Measurements from ENCODE around the gene GSK3B. TPM values are rescaled to one million over a fixed set of nuclear protein-coding genes. Genes with fewer than 3 reads are reported as not detected.

The GSK3B gene
- polyA plus RNA-seq, 1 donor from 2014 or later, result 11.5 TPM

GRCh38 chr3:120113128-120114116, 19.2 kb upstream of the GSK3B start:
- H3K9me3 Mint-ChIP-seq, result peaks cover 0 to 12% (median 10%) of the 10 kb centered on the region in 3 donors
- no peaks in the 10 kb centered on the region for H3K27me3 Mint-ChIP-seq
- no peak overlapping the region for H3K4me3 Mint-ChIP-seq
- H3K36me3 Mint-ChIP-seq, result peaks cover 6% of the 10 kb centered on the region
- peaks cover 0 to 3% (median 0%) of the 10 kb centered on the region in 3 donors for H3K4me1 Mint-ChIP-seq
- H3K27ac Mint-ChIP-seq, result no peak overlapping the region

- Mint-ChIP-seq H3K9me3 (peaks cover 0 to 9% (median 7%) of the 10 kb centered on the region in 3 donors), H3K36me3 (peaks cover 4% of the 10 kb centered on the region), H3K27me3 (no peaks in the 10 kb centered on the region), H3K4me3 (no peak overlapping the region), H3K4me1 (peaks cover 0 to 8% (median 1%) of the 10 kb centered on the region in 3 donors), H3K27ac (no peak overlapping the region)
Measured at GRCh38 chr3:120111898-120112297, 17.7 kb upstream of the GSK3B start.

GRCh38 chr3:120103276-120103675, 9.0 kb upstream of the GSK3B start:
- no peaks in the 10 kb centered on the region for H3K27me3 Mint-ChIP-seq
- H3K4me3 Mint-ChIP-seq, result peak overlapping the region; percentile 27 to 91 (median 66)
- H3K9me3 Mint-ChIP-seq, result no peaks in the 10 kb centered on the region
- peaks cover 20 to 32% (median 23%) of the 10 kb centered on the region in 3 donors for H3K4me1 Mint-ChIP-seq
- no peak overlapping the region for H3K27ac Mint-ChIP-seq
- H3K36me3 Mint-ChIP-seq, result peaks cover 8% of the 10 kb centered on the region

- H3K27me3 Mint-ChIP-seq, result no peaks in the 10 kb centered on the region
- no peak overlapping the region for H3K27ac Mint-ChIP-seq
- H3K9me3 Mint-ChIP-seq, result no peaks in the 10 kb centered on the region
- H3K4me1 Mint-ChIP-seq, result peaks cover 20 to 30% (median 24%) of the 10 kb centered on the region in 3 donors
- H3K4me3 Mint-ChIP-seq, result peak overlapping the region in 3 of 4 donors; percentile 60 to 91 (median 72)
- peaks cover 8% of the 10 kb centered on the region for H3K36me3 Mint-ChIP-seq
Measured at GRCh38 chr3:120102674-120103073, 8.4 kb upstream of the GSK3B start.

- Mint-ChIP-seq H3K27ac (no peak overlapping the region), H3K27me3 (no peaks in the 10 kb centered on the region), H3K4me3 (no peak overlapping the region), H3K9me3 (no peaks in the 10 kb centered on the region), H3K36me3 (peaks cover 8% of the 10 kb centered on the region), H3K4me1 (peaks cover 20 to 30% (median 25%) of the 10 kb centered on the region in 3 donors)
Measured at GRCh38 chr3:120102232-120102631, 8.0 kb upstream of the GSK3B start.

GRCh38 chr3:120101624-120102023, 7.4 kb upstream of the GSK3B start:
- Mint-ChIP-seq H3K4me3 (no peak overlapping the region), H3K27me3 (no peaks in the 10 kb centered on the region), H3K27ac (no peak overlapping the region), H3K4me1 (peaks cover 20 to 34% (median 26%) of the 10 kb centered on the region in 3 donors), H3K36me3 (peaks cover 8% of the 10 kb centered on the region), H3K9me3 (no peaks in the 10 kb centered on the region)

GRCh38 chr3:120100711-120101110, 6.5 kb upstream of the GSK3B start:
- H3K36me3 Mint-ChIP-seq, result peaks cover 8% of the 10 kb centered on the region
- no peak overlapping the region for H3K27ac Mint-ChIP-seq
- H3K27me3 Mint-ChIP-seq, result no peaks in the 10 kb centered on the region

GRCh38 chr3:120098710-120099109, 4.5 kb upstream of the GSK3B start:
- no peaks in the 10 kb centered on the region for H3K9me3 Mint-ChIP-seq
- H3K27me3 Mint-ChIP-seq, result no peaks in the 10 kb centered on the region
- H3K27ac Mint-ChIP-seq, result no peak overlapping the region
- H3K4me3 Mint-ChIP-seq, result peak overlapping the region in 2 of 4 donors; percentile 22 to 72
- peaks cover 4% of the 10 kb centered on the region for H3K36me3 Mint-ChIP-seq
- H3K4me1 Mint-ChIP-seq, result peaks cover 26 to 36% (median 27%) of the 10 kb centered on the region in 3 donors

More at GRCh38 chr3:120100711-120101110, 6.5 kb upstream of the GSK3B start:
- H3K4me3 Mint-ChIP-seq, result no peak overlapping the region
- H3K9me3 Mint-ChIP-seq, result no peaks in the 10 kb centered on the region
- H3K4me1 Mint-ChIP-seq, result peaks cover 24 to 40% (median 29%) of the 10 kb centered on the region in 3 donors

- Mint-ChIP-seq H3K27me3 (no peaks in the 10 kb centered on the region), H3K4me3 (peak overlapping the region in 1 of 4 donors; percentile 41), H3K27ac (peak overlapping the region in 1 of 3 donors; percentile 100), H3K4me1 (peaks cover 17 to 19% (median 18%) of the 10 kb centered on the region in 3 donors), H3K36me3 (peaks cover 4% of the 10 kb centered on the region), H3K9me3 (no peaks in the 10 kb centered on the region)
Measured at GRCh38 chr3:120095979-120096426, 1.8 kb upstream of the GSK3B start.

GRCh38 chr3:120095226-120095978, 1.2 kb upstream of the GSK3B start:
- H3K27me3 Mint-ChIP-seq, result no peaks in the 10 kb centered on the region
- peaks cover 15 to 18% (median 17%) of the 10 kb centered on the region in 3 donors for H3K4me1 Mint-ChIP-seq
- H3K4me3 Mint-ChIP-seq, result no peak overlapping the region
- H3K27ac Mint-ChIP-seq, result peak overlapping the region in 1 of 3 donors; percentile 100
- peaks cover 4% of the 10 kb centered on the region for H3K36me3 Mint-ChIP-seq
- H3K9me3 Mint-ChIP-seq, result no peaks in the 10 kb centered on the region

- Mint-ChIP-seq H3K9me3 (no peaks in the 10 kb centered on the region), H3K36me3 (peaks cover 4% of the 10 kb centered on the region), H3K27ac (peak overlapping the region in 1 of 3 donors; percentile 100), H3K4me1 (peaks cover 14 to 18% (median 17%) of the 10 kb centered on the region in 3 donors), H3K4me3 (no peak overlapping the region), H3K27me3 (no peaks in the 10 kb centered on the region)
Measured at GRCh38 chr3:120094776-120095225, 554 bp upstream of the GSK3B start.

GRCh38 chr3:120093119-120093910, 932 bp downstream of the GSK3B start:
- Mint-ChIP-seq H3K36me3 (no peaks in the 10 kb centered on the region), H3K27me3 (no peaks in the 10 kb centered on the region), H3K4me3 (no peak overlapping the region), H3K27ac (no peak overlapping the region), H3K4me1 (peaks cover 21 to 22% (median 22%) of the 10 kb centered on the region in 3 donors), H3K9me3 (no peaks in the 10 kb centered on the region)

- Mint-ChIP-seq H3K4me1 (peaks cover 20 to 22% (median 22%) of the 10 kb centered on the region in 3 donors), H3K9me3 (no peaks in the 10 kb centered on the region), H3K27me3 (no peaks in the 10 kb centered on the region), H3K36me3 (no peaks in the 10 kb centered on the region), H3K4me3 (no peak overlapping the region), H3K27ac (no peak overlapping the region)
Measured at GRCh38 chr3:120092474-120092873, 1.8 kb downstream of the GSK3B start.

- Mint-ChIP-seq H3K27me3 (no peaks in the 10 kb centered on the region), H3K4me1 (peaks cover 19 to 26% (median 20%) of the 10 kb centered on the region in 3 donors), H3K4me3 (no peak overlapping the region), H3K9me3 (no peaks in the 10 kb centered on the region), H3K27ac (no peak overlapping the region), H3K36me3 (peaks cover 3% of the 10 kb centered on the region)
Measured at GRCh38 chr3:120090422-120090821, 3.8 kb downstream of the GSK3B start.

Measured in IgD-negative memory B cell (primary cell).